Measurements from ENCODE around the gene PXMP4. TPM values are rescaled to one million over a fixed set of nuclear protein-coding genes. Genes with fewer than 3 reads are reported as not detected.

Gene PXMP4
- polyA plus RNA-seq, 1 donor from 2014 or later = 3.1 TPM

DNA sequence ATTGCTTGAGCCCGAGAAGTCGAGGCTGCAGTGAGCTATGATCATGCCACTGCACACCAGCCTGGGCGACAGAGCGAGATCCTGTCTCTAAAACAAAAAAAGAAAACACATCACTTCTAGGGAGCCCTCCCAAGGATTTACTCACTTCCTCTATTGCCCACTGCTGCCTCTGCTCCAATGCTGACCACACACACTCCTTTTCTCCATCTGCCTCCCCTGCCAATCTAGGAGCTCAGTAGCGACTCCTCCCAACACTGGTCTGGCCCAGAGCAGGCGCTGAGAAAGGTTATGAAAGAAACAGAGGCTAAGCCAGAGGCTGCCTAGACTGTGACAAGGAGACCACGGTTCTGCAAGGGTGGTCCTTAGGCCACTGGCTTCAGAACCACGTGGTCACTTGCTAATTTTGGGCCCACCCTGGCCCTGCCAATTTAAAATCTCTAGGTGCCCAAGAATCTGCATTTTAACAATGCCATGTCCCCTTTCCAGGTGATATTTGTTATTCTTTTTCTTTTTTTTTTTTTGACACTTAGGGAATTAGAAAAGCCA, 32.7 kb downstream of the PXMP4 start:
- Histone ChIP-seq H3F3A (ENCODE audit: insufficient read depth, low read length, poor library complexity, severe bottlenecking) (no peaks in the 10 kb centered on the region), H3K79me2 (replicated peaks; ENCODE audit: insufficient read depth, low read length) (peaks cover 7% of the 10 kb centered on the region), H3K27me3 (ENCODE audit: insufficient read depth, low read depth, low read length) (no peaks in the 10 kb centered on the region), H3K4me2 (ENCODE audit: low read length) (no peak overlapping the region), H3K4me3 (ENCODE audit: low read length) (no peak overlapping the region), H3K36me3 (ENCODE audit: insufficient read depth, low read length) (no peaks in the 10 kb centered on the region), H3K9ac (ENCODE audit: low read length) (no peak overlapping the region), H3K9me3 (ENCODE audit: low read length) (no peaks in the 10 kb centered on the region), H2AFZ (ENCODE audit: low read depth, low read length) (no peak overlapping the region), H3K27ac (ENCODE audit: low read length) (no peak overlapping the region), H4K20me1 (ENCODE audit: insufficient read depth) (no peaks in the 10 kb centered on the region), H3K9me2 (ENCODE audit: insufficient read depth, low read length) (no peaks in the 10 kb centered on the region)
- TF ChIP-seq RAD21 (conservative IDR thresholded peaks at IDR 0.05) (no peak), EP300 (conservative IDR thresholded peaks at IDR 0.05; ENCODE audit: poor library complexity, severe bottlenecking) (no peak), TAF1 (IDR thresholded peaks at IDR 0.05; ENCODE audit: low read depth) (no peak)

GRCh38 chr20:33686984-33687366, 33.1 kb downstream of the PXMP4 start:
- Histone ChIP-seq H3K4me3 (ENCODE audit: low read length) (peak overlapping the region; percentile 66), H3K9me3 (ENCODE audit: low read length) (no peaks in the 10 kb centered on the region), H3K27me3 (ENCODE audit: insufficient read depth, low read depth, low read length) (no peaks in the 10 kb centered on the region), H3K27ac (ENCODE audit: low read length) (peak overlapping the region; percentile 56), H3K9ac (ENCODE audit: low read length) (peak overlapping the region; percentile 63), H3K4me2 (ENCODE audit: low read length) (no peak overlapping the region), H2AFZ (ENCODE audit: low read depth, low read length) (peak overlapping the region; percentile 96), H3K36me3 (ENCODE audit: insufficient read depth, low read length) (no peaks in the 10 kb centered on the region), H3F3A (ENCODE audit: insufficient read depth, low read length, poor library complexity, severe bottlenecking) (no peaks in the 10 kb centered on the region), H3K79me2 (replicated peaks; ENCODE audit: insufficient read depth, low read length) (peaks cover 10% of the 10 kb centered on the region), H4K20me1 (ENCODE audit: insufficient read depth) (no peaks in the 10 kb centered on the region), H3K9me2 (ENCODE audit: insufficient read depth, low read length) (no peaks in the 10 kb centered on the region)
- no peak for TF ChIP-seq RAD21 (conservative IDR thresholded peaks at IDR 0.05)
- TF ChIP-seq, protein P1, sequence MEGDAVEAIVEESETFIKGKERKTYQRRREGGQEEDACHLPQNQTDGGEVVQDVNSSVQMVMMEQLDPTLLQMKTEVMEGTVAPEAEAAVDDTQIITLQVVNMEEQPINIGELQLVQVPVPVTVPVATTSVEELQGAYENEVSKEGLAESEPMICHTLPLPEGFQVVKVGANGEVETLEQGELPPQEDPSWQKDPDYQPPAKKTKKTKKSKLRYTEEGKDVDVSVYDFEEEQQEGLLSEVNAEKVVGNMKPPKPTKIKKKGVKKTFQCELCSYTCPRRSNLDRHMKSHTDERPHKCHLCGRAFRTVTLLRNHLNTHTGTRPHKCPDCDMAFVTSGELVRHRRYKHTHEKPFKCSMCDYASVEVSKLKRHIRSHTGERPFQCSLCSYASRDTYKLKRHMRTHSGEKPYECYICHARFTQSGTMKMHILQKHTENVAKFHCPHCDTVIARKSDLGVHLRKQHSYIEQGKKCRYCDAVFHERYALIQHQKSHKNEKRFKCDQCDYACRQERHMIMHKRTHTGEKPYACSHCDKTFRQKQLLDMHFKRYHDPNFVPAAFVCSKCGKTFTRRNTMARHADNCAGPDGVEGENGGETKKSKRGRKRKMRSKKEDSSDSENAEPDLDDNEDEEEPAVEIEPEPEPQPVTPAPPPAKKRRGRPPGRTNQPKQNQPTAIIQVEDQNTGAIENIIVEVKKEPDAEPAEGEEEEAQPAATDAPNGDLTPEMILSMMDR (IDR thresholded peaks at IDR 0.05; ENCODE audit: poor library complexity, severe bottlenecking) = no peak
- TF ChIP-seq TAF1 (IDR thresholded peaks at IDR 0.05; ENCODE audit: low read depth) = no peak
- no peak for TF ChIP-seq POLR2AphosphoS5 (IDR thresholded peaks at IDR 0.05)
- TF ChIP-seq REST (IDR thresholded peaks at IDR 0.05; ENCODE audit: borderline replicate concordance) = no peak
- TF ChIP-seq EP300 (conservative IDR thresholded peaks at IDR 0.05; ENCODE audit: poor library complexity, severe bottlenecking) = no peak
- TF ChIP-seq EZH2 (IDR thresholded peaks at IDR 0.05; ENCODE audit: borderline replicate concordance, insufficient read depth, low read length, poor library complexity, severe bottlenecking) = no peak
- no peak for TF ChIP-seq SMC3 (conservative IDR thresholded peaks at IDR 0.05; ENCODE audit: poor library complexity)
- no peak for TF ChIP-seq MXI1 (conservative IDR thresholded peaks at IDR 0.05; ENCODE audit: poor library complexity, severe bottlenecking)

Data from neural cell (in vitro differentiated cells).